Left ventricle myocardium inferior (tissue), 1 donor: ENCODE results near the gene CCSER1. TPM values are rescaled to one million over a fixed set of nuclear protein-coding genes. Genes with fewer than 3 reads are reported as not detected.

Experiments
- DNase-seq: peaks from one replicate; pipeline ENCODE4 v3.0.0-alpha.2; 2020
- H3K27ac ChIP-seq: fragments of 200-600 bp; replicated peaks from 2 replicates; pipeline ENCODE4 v1.8.0; 2021
- H3K27me3 ChIP-seq: fragments of 200-600 bp; 2 replicates; pipeline ENCODE4 v1.8.0; 2021; ENCODE audit warnings: low read depth
- H3K36me3 ChIP-seq: fragments of 200-600 bp; 2 replicates; pipeline ENCODE4 v1.8.0; 2021
- H3K4me1 ChIP-seq: fragments of 200-600 bp; 2 replicates; pipeline ENCODE4 v1.8.0; 2021
- H3K4me3 ChIP-seq: fragments of 200-600 bp; 2 replicates; pipeline ENCODE4 v1.8.0; 2021; ENCODE audit warnings: mild to moderate bottlenecking, moderate library complexity
- H3K9me3 ChIP-seq: fragments of 200-600 bp; replicated peaks from 2 replicates; pipeline ENCODE4 v1.8.0; 2021
- CTCF ChIP-seq: fragments of 200-600 bp; IDR thresholded peaks from 2 replicates; pipeline ENCODE4 v1.8.0; 2021; ENCODE audit warnings: antibody characterized with exemption, mild to moderate bottlenecking, borderline replicate concordance
- intact Hi-C: fragments of 100-400 bp; cut with micrococcal nuclease; formaldehyde crosslinking; loops from one replicate; pipeline ENCODE4 v1.11.0; 2022
- total RNA-seq: library from RNA; stranded (reverse); fragmentation: NEBNext Ultra II Directional; extraction: Animal tissue kit (Norgen Biotek cat#: 25700); gene quantifications from one replicate; pipeline ENCODE4 v1.2.1, GENCODE V29; 2021
- donor health status: DM: no; HTN: yes; CAD: no; lungs with severe emphysema.

CCSER1 gene
- total RNA-seq, 1 donor from 2014 or later = 13.2 TPM

DNA sequence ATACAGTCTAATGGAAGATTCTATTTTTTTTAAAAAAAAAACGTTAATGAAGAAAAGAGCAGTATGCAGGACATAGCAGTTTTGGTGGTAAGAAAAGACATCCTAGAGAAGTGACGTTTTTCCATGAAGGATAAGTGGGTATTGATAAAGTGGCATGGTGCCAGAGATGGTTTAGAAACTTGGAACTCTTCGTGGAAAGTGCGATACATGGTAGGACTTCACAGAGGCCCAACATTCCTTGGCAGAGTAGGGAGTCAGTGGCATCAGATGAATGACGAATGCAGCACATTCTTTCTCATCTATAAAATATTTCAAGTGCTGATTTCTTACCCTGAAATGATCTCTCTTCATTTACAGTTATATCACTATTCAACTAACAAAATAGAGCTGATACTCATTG is 298.7 kb downstream of the CCSER1 start:
- intact Hi-C loops = no loop called here

DNA sequence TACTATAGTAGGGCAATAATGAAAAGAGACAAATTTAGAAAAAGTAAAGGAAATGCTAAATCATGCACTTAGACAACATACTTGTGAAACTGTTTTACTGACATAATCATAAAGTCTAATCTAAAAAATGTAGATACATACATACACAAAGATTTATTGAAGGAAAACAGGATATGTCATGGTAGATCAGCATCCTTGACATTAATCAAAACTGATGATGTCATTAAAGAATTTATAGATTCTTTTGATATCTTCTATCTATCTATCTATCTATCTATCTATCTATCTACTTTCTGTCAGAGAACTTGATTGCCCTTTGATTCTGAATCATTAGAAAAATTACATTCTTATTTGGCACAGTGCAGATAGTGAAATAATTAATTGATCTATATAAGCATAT is 311.3 kb downstream of the CCSER1 start:
- Histone ChIP-seq H3K27ac (no peak overlapping the region), H3K4me1 (no peaks in the 10 kb centered on the region), H3K4me3 (no peak overlapping the region), H3K36me3 (no peaks in the 10 kb centered on the region), H3K9me3 (no peaks in the 10 kb centered on the region), H3K27me3 (no peaks in the 10 kb centered on the region)
- no peak for TF ChIP-seq CTCF
- DNase-seq = no peak
- intact Hi-C loops = no loop called here

More for the DNA sequence above, 298.7 kb downstream of the CCSER1 start:
- TF ChIP-seq CTCF = no peak
- H3K4me1 ChIP-seq = no peaks in the 10 kb centered on the region
- H3K4me3 ChIP-seq = no peak overlapping the region
- no peaks in the 10 kb centered on the region for H3K36me3 ChIP-seq
- no peak overlapping the region for H3K27ac ChIP-seq
- H3K27me3 ChIP-seq = no peaks in the 10 kb centered on the region
- H3K9me3 ChIP-seq = no peaks in the 10 kb centered on the region
- DNase-seq = no peak

DNA sequence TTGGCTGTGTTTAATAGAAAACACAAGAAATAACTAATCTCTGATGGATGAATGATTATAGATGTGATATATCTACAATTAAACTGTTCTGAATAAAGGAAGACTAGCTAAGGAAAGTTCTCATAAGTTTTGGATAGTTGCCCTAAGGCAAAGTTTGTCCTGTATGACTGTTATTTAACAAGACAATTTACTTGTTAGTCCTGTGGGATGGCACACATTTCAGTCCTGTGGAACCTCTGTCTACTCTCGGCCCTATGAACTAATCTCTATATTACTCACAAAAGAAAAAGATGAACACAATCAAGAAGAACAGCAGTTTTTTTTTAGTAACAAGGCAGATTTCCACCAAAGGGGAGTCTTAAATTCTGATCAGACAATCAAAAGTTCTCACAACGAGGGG is 314.6 kb downstream of the CCSER1 start:
- Histone ChIP-seq H3K27me3 (no peaks in the 10 kb centered on the region), H3K9me3 (no peaks in the 10 kb centered on the region), H3K4me3 (no peak overlapping the region), H3K36me3 (no peaks in the 10 kb centered on the region), H3K4me1 (no peaks in the 10 kb centered on the region), H3K27ac (no peak overlapping the region)
- DNase-seq = no peak
- intact Hi-C loops = no loop called here
- no peak for TF ChIP-seq CTCF

DNA sequence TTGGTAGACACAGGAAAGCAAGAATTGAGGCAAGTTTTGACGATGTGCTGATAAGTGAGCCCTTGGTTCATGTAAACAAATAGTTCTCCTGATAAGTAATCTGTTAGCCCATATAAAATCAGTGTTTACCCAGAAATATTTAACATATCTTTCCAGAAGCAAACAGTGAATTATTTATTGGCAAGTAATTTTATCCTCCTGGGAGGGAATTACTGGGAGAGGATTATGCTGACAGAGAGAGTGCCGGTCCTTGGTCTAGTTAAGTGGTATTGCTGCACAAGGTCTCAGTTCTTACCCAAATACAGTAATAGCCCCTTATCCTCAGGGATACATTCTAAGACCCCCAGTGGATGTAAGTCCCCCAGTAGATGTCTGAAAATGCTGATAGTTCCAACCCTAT is 315.4 kb downstream of the CCSER1 start:
- H3K9me3 ChIP-seq = no peaks in the 10 kb centered on the region
- H3K27me3 ChIP-seq = no peaks in the 10 kb centered on the region
- no peaks in the 10 kb centered on the region for H3K36me3 ChIP-seq
- H3K4me1 ChIP-seq = no peaks in the 10 kb centered on the region
- DNase-seq = no peak
- intact Hi-C loops = no loop called here
- H3K4me3 ChIP-seq = no peak overlapping the region
- no peak for TF ChIP-seq CTCF
- no peak overlapping the region for H3K27ac ChIP-seq

DNA sequence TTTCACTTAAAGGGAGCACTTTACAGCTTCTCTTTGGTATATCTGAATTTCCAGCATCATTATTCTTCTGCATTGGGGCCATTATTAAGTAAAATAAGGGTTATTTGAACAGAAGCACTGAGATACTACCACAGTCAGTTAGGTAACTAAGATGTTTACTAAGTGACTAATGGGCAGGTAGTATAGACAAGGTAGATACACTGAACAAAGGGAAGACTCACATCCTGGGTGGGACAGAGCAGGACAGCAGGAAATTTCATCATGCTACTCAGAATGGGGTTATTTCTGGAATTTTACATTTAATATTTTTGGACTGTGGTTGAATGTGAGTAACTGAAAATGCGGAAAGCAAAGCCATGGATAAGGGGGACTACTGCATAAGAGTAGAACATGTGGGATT is 316.0 kb downstream of the CCSER1 start:
- no peak for DNase-seq
- no peak for TF ChIP-seq CTCF
- Histone ChIP-seq H3K36me3 (no peaks in the 10 kb centered on the region), H3K27me3 (no peaks in the 10 kb centered on the region), H3K4me1 (no peaks in the 10 kb centered on the region), H3K4me3 (no peak overlapping the region), H3K27ac (no peak overlapping the region), H3K9me3 (no peaks in the 10 kb centered on the region)
- intact Hi-C loops = no loop called here

DNA sequence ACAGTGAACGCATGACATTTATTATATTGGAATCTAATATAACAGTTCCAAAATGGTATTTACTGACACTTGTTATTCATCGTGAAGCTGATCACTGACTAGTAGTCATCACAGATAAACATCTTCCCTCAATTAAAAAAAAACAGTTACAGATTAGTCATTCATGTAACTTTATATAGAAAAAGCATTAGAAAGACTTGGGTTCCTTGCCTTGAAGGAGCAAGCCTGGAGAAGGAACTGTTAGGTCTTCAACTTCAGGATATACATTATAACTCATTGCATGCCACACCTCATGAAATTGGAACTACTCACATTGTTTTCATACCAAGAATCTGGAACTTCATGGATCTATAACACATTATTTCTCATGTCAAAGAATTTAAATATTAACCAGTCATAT is 317.7 kb downstream of the CCSER1 start:
- DNase-seq = no peak
- Histone ChIP-seq H3K9me3 (no peaks in the 10 kb centered on the region), H3K27ac (no peak overlapping the region), H3K4me3 (no peak overlapping the region), H3K36me3 (no peaks in the 10 kb centered on the region), H3K27me3 (no peaks in the 10 kb centered on the region), H3K4me1 (no peaks in the 10 kb centered on the region)
- no peak for TF ChIP-seq CTCF
- intact Hi-C loops = no loop called here
